Hepatocyte (in vitro differentiated cells): ENCODE data around the gene EGR2.

Source experiments
- EZH2 ChIP-seq: fragments of 200-600 bp; sonication (generic); IDR thresholded peaks from 2 replicates; pipeline ENCODE4 v1.6.1; 2016; ENCODE audit warnings: antibody characterized with exemption, mild to moderate bottlenecking, borderline replicate concordance
- EZH2phosphoT487 ChIP-seq: fragments of 200-600 bp; sonication (generic); IDR thresholded peaks from one replicate; pipeline ENCODE4 v1.6.1; 2018; ENCODE audit warnings: antibody characterized with exemption, mild to moderate bottlenecking, low read depth, moderate library complexity; ENCODE audit not compliant: unreplicated experiment, severe bottlenecking
- TF ChIP-seq, protein P1 (sequence below): fragments of 200-600 bp; sonication (generic); IDR thresholded peaks from 2 replicates; pipeline ENCODE4 v1.5.1; 2016; ENCODE audit warnings: antibody characterized with exemption, mild to moderate bottlenecking; ENCODE audit not compliant: poor library complexity

DNA sequence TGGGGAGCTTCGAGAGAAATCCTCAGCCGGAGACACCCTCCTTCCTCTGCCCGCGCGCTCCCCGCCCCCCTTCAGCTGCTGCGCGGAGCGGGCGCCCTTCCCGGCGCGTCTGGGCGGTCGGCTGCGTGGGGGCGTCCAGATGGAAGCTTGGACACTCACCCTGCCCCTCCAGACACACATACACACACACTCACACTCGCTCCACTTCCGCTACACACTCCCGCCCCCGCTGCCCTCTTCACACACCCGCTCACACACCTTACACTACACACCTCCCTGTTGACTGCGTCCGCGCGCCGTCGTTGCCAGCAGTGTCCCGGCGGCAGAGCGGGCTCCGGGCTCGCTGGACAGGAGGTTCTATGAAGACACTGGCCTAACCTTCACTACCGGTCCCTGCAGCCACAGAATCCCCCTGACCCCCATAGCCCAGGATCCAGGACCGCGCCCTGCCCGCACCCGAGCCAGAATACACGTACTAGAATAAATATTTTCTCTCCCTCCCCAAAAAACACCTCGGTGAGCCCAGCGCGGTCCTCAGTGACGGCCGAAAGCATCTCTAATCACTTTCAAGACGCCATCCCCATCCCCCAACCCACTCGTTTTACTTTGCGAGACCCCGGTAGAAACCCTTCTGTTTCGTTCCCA, 1.1 kb upstream of the EGR2 start:
- TF ChIP-seq, protein P1, sequence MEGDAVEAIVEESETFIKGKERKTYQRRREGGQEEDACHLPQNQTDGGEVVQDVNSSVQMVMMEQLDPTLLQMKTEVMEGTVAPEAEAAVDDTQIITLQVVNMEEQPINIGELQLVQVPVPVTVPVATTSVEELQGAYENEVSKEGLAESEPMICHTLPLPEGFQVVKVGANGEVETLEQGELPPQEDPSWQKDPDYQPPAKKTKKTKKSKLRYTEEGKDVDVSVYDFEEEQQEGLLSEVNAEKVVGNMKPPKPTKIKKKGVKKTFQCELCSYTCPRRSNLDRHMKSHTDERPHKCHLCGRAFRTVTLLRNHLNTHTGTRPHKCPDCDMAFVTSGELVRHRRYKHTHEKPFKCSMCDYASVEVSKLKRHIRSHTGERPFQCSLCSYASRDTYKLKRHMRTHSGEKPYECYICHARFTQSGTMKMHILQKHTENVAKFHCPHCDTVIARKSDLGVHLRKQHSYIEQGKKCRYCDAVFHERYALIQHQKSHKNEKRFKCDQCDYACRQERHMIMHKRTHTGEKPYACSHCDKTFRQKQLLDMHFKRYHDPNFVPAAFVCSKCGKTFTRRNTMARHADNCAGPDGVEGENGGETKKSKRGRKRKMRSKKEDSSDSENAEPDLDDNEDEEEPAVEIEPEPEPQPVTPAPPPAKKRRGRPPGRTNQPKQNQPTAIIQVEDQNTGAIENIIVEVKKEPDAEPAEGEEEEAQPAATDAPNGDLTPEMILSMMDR: no peak
- TF ChIP-seq EZH2 (no peak), EZH2phosphoT487 (no peak)
